NCI-H526 (cell line): ENCODE measurements around the gene KNDC1.
A peak's percentile ranks its signal among the peaks of the same experiment; 100 is the strongest.
"Not testable (repeated sequence)": the region's sequence is repeated elsewhere in the genome, so short reads cannot be mapped to it uniquely, and the experiment has no call there.

Source experiments
- DNase-seq, 2 experiments: peaks; one replicate each; lab custom pipeline; 2025; lab: John Stamatoyannopoulos, UW

Gene KNDC1

GRCh38 chr10:133159950-133160825, at the start of gene KNDC1:
Gene KNDC1 (plus strand): TSS chr10:133160219. CDS start chr10:133160468, 249 bp downstream.
- DNase-seq = peak in 1 of 2 experiments; percentile 37

- no peak for DNase-seq
Measured at GRCh38 chr10:133110609-133111275, 49.3 kb upstream of the KNDC1 start.

- DNase-seq = not testable (repeated sequence)
Measured at GRCh38 chr10:133111640-133112039, 48.4 kb upstream of the KNDC1 start.

GRCh38 chr10:133113146-133113830, 46.7 kb upstream of the KNDC1 start:
- DNase-seq = no peak

GRCh38 chr10:133113847-133114246, 46.2 kb upstream of the KNDC1 start:
- DNase-seq = no peak

- DNase-seq = no peak
Measured at GRCh38 chr10:133114251-133114650, 45.8 kb upstream of the KNDC1 start.

GRCh38 chr10:133114726-133115452, 45.1 kb upstream of the KNDC1 start:
- DNase-seq = no peak

- no peak for DNase-seq
Measured at GRCh38 chr10:133115453-133115842, 44.6 kb upstream of the KNDC1 start.

GRCh38 chr10:133115976-133116375, 44.0 kb upstream of the KNDC1 start:
- no peak for DNase-seq

GRCh38 chr10:133116455-133116854, 43.6 kb upstream of the KNDC1 start:
- no peak for DNase-seq

GRCh38 chr10:133117036-133117687, 42.9 kb upstream of the KNDC1 start:
- no peak for DNase-seq

GRCh38 chr10:133117688-133118071, 42.3 kb upstream of the KNDC1 start:
- no peak for DNase-seq

GRCh38 chr10:133121479-133121878, 38.5 kb upstream of the KNDC1 start:
- DNase-seq = no peak

GRCh38 chr10:133122171-133122935, 37.7 kb upstream of the KNDC1 start:
- no peak for DNase-seq

- no peak for DNase-seq
Measured at GRCh38 chr10:133123050-133123745, 36.8 kb upstream of the KNDC1 start.

- DNase-seq = no peak
Measured at GRCh38 chr10:133123746-133124356, 36.2 kb upstream of the KNDC1 start.

GRCh38 chr10:133124357-133125211, 35.4 kb upstream of the KNDC1 start:
- DNase-seq = peak in 1 of 2 experiments; percentile 29

- DNase-seq = no peak
Measured at GRCh38 chr10:133125901-133126300, 34.1 kb upstream of the KNDC1 start.
